ENCODE data around the gene NUP214.
A peak's percentile ranks its signal among the peaks of the same experiment; 100 is the strongest.
"Not testable (repeated sequence)": the region's sequence is repeated elsewhere in the genome, so short reads cannot be mapped to it uniquely, and the experiment has no call there.

GRCh38 chr9:131211920-131212319 lies 86.5 kb downstream of the NUP214 start:
- not testable (repeated sequence) for TF ChIP-seq POLR2A (IDR thresholded peaks at IDR 0.05; ENCODE audit: control extremely low read depth in 1 of 2, low read depth in 2 of 2, low read length in 2 of 2); CTCF (IDR thresholded peaks at IDR 0.05; ENCODE audit: control extremely low read depth in 1 of 3, insufficient read depth in 1 of 3, low read depth in 1 of 3, low read length in 3 of 3); EZH2 (IDR thresholded peaks at IDR 0.05; ENCODE audit: low read depth, low read length, severe bottlenecking); RAD21 (IDR thresholded peaks at IDR 0.05 in 1 of 2, conservative IDR thresholded peaks at IDR 0.05 in 1 of 2; ENCODE audit: low read depth in 2 of 2, low read length in 2 of 2); KDM1A (IDR thresholded peaks at IDR 0.05; ENCODE audit: borderline replicate concordance, low read length); MAX (IDR thresholded peaks at IDR 0.05); SP1 (IDR thresholded peaks at IDR 0.05; ENCODE audit: low read depth, low read length); TAF7 (optimal IDR thresholded peaks at IDR 0.05; ENCODE audit: borderline replicate concordance, low read depth, low read length)
- peak in 1 of 2 experiments; percentile 90; a peak in 1 of 3 replicates for TF ChIP-seq EP300 (IDR thresholded peaks at IDR 0.05; ENCODE audit: borderline replicate concordance in 1 of 2, low read depth in 2 of 2, low read length in 2 of 2)

All from H1 (cell line).